Esophagus muscularis mucosa (tissue), 4 donors: ENCODE results near the gene STARD13. TPM values are rescaled to one million over a fixed set of nuclear protein-coding genes. Genes with fewer than 3 reads are reported as not detected.
"Not testable (repeated sequence)": the region's sequence is repeated elsewhere in the genome, so short reads cannot be mapped to it uniquely, and the experiment has no call there.

Experiments used
- DNase-seq: peaks from one replicate; pipeline ENCODE4 v3.0.0-alpha.2; 2017; ENCODE audit errors: extremely low spot score
- H3K27ac ChIP-seq, 4 donors: fragments of 200-600 bp; sonication (generic); replicated peaks in 1 of 4; 1 replicate in 3 of 4; 2 replicates in 1 of 4; pipeline ENCODE4 v1.5.1; 2016 to 2019; ENCODE audit warnings: mild to moderate bottlenecking in 1 of 4
- H3K27me3 ChIP-seq, 4 donors: fragments of 200-600 bp; sonication (generic); one replicate each; pipeline versions ENCODE4 v1.5.1 to v1.6.0; 2016 to 2019
- H3K36me3 ChIP-seq, 4 donors: fragments of 200-600 bp; sonication (generic); one replicate each; pipeline ENCODE4 v1.5.1; 2016 to 2019
- H3K4me1 ChIP-seq, 4 donors: fragments of 200-600 bp; sonication (generic); one replicate each; pipeline ENCODE4 v1.5.1; 2016 to 2019
- H3K4me3 ChIP-seq, 4 donors: fragments of 200-600 bp; sonication (generic); 1 replicate in 2 of 4; 2 replicates in 2 of 4; pipeline ENCODE4 v1.5.1; 2016 to 2019; ENCODE audit warnings: mild to moderate bottlenecking in 4 of 4, moderate library complexity in 1 of 4
- H3K9me3 ChIP-seq, 4 donors: fragments of 200-600 bp; sonication (generic); 1 replicate in 3 of 4; 2 replicates in 1 of 4; pipeline ENCODE4 v1.5.1; 2016 to 2019
- EP300 ChIP-seq: sonication (generic); formaldehyde crosslinking; IDR thresholded peaks from one replicate; pipeline ENCODE4 v1.6.1; 2017; ENCODE audit warnings: antibody characterized with exemption
- POLR2A ChIP-seq: fragments of 450-650 bp; IDR thresholded peaks from one replicate; pipeline ENCODE4 v1.6.1; 2017; ENCODE audit warnings: antibody characterized with exemption, moderate library complexity, mild to moderate bottlenecking, low read depth
- POLR2AphosphoS5 ChIP-seq, 2 donors: sonication (generic); formaldehyde crosslinking; IDR thresholded peaks; one replicate each; pipeline ENCODE4 v1.6.1; 2017; ENCODE audit warnings: antibody characterized with exemption in 2 of 2
- WGBS: methylation state at CpG from one replicate; pipeline ENCODE4 v1.1.5; 2018; 5-methylcytosine and 5-hydroxymethylcytosine counted together
- intact Hi-C: fragments of 100-400 bp; cut with DNase I; formaldehyde crosslinking; loops from one replicate; pipeline ENCODE4 v1.15.1; 2023
- total RNA-seq, 4 donors: library from RNA; depleted of rRNA; stranded (reverse); fragments of >200 nt; gene quantifications; one replicate each; pipeline versions ENCODE4 v1.1.0 to v1.2.1, GENCODE V29; 2016
- TF ChIP-seq, protein P1 (sequence below), 3 experiments: fragments of 200-600 bp in 2 of 3; fragments of 450-650 bp in 1 of 3; sonication (generic) in 2 of 3; IDR thresholded peaks; one replicate each; pipeline ENCODE4 v1.5.1; 2017 to 2019; ENCODE audit warnings: antibody characterized with exemption in 3 of 3, mild to moderate bottlenecking in 2 of 3, moderate library complexity in 1 of 3

Gene STARD13
- total RNA-seq, 4 donors from 2014 or later, result 44.9 to 59.2 (median 56.2) TPM

DNA sequence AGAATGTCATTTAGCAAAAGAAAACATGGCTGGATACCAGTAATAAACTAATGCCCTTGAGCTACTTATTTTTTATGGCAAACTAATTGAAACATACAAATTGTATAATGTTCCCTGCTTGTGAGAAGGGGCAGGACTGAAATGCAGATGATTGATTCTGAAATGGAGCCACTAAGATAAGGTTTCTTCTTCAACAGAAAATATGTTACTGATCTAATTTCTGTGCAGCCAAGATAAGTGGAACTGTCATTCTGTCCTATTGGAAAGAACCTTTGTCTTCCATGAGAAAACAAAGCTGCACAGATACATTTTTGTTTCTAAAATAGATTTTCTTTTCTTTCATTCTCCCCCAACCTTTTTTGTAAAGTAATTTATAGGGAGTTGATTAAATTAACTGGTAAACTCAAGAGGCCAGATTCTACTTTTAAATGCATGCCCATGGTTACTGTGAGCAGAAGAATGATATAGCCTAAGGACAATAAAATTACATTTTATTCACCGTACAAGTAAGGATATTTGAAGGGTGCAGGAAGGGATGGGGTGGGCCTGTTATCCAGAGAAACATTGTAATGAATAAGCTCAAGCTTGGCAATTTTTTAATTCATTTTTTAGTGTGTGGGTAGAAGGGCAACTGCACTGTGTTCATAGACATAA lies 39.9 kb downstream of the STARD13 start:
- H3K36me3 ChIP-seq, result peaks cover 0 to 5% (median 0%) of the 10 kb centered on the region in 4 donors
- H3K4me1 ChIP-seq, result peaks cover 10 to 34% (median 30%) of the 10 kb centered on the region in 4 donors
- no peak overlapping the region for H3K27ac ChIP-seq
- no peak for TF ChIP-seq POLR2AphosphoS5 (IDR thresholded peaks at IDR 0.05)
- no peak for TF ChIP-seq EP300
- TF ChIP-seq POLR2A, result no peak
- TF ChIP-seq, protein P1, sequence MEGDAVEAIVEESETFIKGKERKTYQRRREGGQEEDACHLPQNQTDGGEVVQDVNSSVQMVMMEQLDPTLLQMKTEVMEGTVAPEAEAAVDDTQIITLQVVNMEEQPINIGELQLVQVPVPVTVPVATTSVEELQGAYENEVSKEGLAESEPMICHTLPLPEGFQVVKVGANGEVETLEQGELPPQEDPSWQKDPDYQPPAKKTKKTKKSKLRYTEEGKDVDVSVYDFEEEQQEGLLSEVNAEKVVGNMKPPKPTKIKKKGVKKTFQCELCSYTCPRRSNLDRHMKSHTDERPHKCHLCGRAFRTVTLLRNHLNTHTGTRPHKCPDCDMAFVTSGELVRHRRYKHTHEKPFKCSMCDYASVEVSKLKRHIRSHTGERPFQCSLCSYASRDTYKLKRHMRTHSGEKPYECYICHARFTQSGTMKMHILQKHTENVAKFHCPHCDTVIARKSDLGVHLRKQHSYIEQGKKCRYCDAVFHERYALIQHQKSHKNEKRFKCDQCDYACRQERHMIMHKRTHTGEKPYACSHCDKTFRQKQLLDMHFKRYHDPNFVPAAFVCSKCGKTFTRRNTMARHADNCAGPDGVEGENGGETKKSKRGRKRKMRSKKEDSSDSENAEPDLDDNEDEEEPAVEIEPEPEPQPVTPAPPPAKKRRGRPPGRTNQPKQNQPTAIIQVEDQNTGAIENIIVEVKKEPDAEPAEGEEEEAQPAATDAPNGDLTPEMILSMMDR (IDR thresholded peaks at IDR 0.05), result no peak
- no peak for DNase-seq
- 71% methylated on average over 1 of the region's 1 CpG for WGBS
- no peaks in the 10 kb centered on the region for H3K9me3 ChIP-seq
- intact Hi-C loops, result no loop called here
- no peak overlapping the region for H3K4me3 ChIP-seq
- no peaks in the 10 kb centered on the region for H3K27me3 ChIP-seq

- peaks cover 0 to 4% (median 0%) of the 10 kb centered on the region in 4 donors for H3K9me3 ChIP-seq
- WGBS, result 86% methylated on average over 4 of the region's 4 CpGs
- no peak for TF ChIP-seq POLR2A
- TF ChIP-seq EP300, result no peak
- no peak for TF ChIP-seq POLR2AphosphoS5 (IDR thresholded peaks at IDR 0.05)
- TF ChIP-seq, protein P1 (IDR thresholded peaks at IDR 0.05), result no peak
- intact Hi-C loops, result no loop called here
- peaks cover 0 to 5% (median 0%) of the 10 kb centered on the region in 4 donors for H3K36me3 ChIP-seq
- peaks cover 5 to 27% (median 23%) of the 10 kb centered on the region in 4 donors for H3K4me1 ChIP-seq
- no peak overlapping the region for H3K4me3 ChIP-seq
- H3K27me3 ChIP-seq, result no peaks in the 10 kb centered on the region
- no peak for DNase-seq
- H3K27ac ChIP-seq, result peak overlapping the region in 1 of 4 donors; percentile 11
Measured at GRCh38 chr13:33244907-33245287, 40.7 kb downstream of the STARD13 start.

GRCh38 chr13:33244210-33244906 lies 41.2 kb downstream of the STARD13 start:
- 95% methylated on average over 3 of the region's 3 CpGs for WGBS
- Histone ChIP-seq H3K4me1 (peaks cover 5 to 26% (median 17%) of the 10 kb centered on the region in 4 donors), H3K4me3 (no peak overlapping the region), H3K36me3 (peaks cover 0 to 5% (median 0%) of the 10 kb centered on the region in 4 donors), H3K9me3 (peaks cover 0 to 5% (median 0%) of the 10 kb centered on the region in 4 donors), H3K27ac (peak overlapping the region in 1 of 4 donors; percentile 11), H3K27me3 (no peaks in the 10 kb centered on the region)
- TF ChIP-seq POLR2AphosphoS5 (IDR thresholded peaks at IDR 0.05) (no peak), EP300 (no peak), POLR2A (no peak)
- TF ChIP-seq, protein P1 (IDR thresholded peaks at IDR 0.05), result no peak
- intact Hi-C loops, result no loop called here
- DNase-seq, result no peak

GRCh38 chr13:33242984-33243617 lies 42.5 kb downstream of the STARD13 start:
- Histone ChIP-seq H3K4me1 (peaks cover 5 to 20% (median 11%) of the 10 kb centered on the region in 4 donors), H3K27ac (no peak overlapping the region), H3K36me3 (peaks cover 0 to 5% (median 0%) of the 10 kb centered on the region in 4 donors), H3K4me3 (no peak overlapping the region), H3K27me3 (no peaks in the 10 kb centered on the region), H3K9me3 (peaks cover 0 to 5% (median 0%) of the 10 kb centered on the region in 4 donors)
- no peak for DNase-seq
- TF ChIP-seq, protein P1 (IDR thresholded peaks at IDR 0.05), result no peak
- TF ChIP-seq POLR2AphosphoS5 (IDR thresholded peaks at IDR 0.05) (no peak), POLR2A (no peak), EP300 (no peak)
- intact Hi-C loops, result no loop called here
- WGBS, result 96% methylated on average over 2 of the region's 2 CpGs

GRCh38 chr13:33242372-33242771 lies 43.2 kb downstream of the STARD13 start:
- H3K27me3 ChIP-seq, DNase-seq, H3K4me3 ChIP-seq, H3K9me3 ChIP-seq, H3K27ac ChIP-seq, intact Hi-C loops, H3K36me3 ChIP-seq: not testable (repeated sequence)
- peaks cover 8 to 19% (median 11%) of the 10 kb centered on the region in 4 donors for H3K4me1 ChIP-seq
- 84% methylated on average over 6 of the region's 6 CpGs for WGBS
